ENCODE measurements around the gene B3GNT8.
"Not testable (repeated sequence)": the region's sequence is repeated elsewhere in the genome, so short reads cannot be mapped to it uniquely, and the experiment has no call there.

B3GNT8 gene, protein sequence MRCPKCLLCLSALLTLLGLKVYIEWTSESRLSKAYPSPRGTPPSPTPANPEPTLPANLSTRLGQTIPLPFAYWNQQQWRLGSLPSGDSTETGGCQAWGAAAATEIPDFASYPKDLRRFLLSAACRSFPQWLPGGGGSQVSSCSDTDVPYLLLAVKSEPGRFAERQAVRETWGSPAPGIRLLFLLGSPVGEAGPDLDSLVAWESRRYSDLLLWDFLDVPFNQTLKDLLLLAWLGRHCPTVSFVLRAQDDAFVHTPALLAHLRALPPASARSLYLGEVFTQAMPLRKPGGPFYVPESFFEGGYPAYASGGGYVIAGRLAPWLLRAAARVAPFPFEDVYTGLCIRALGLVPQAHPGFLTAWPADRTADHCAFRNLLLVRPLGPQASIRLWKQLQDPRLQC

GRCh38 chr19:41426952-41427646, at the start of gene B3GNT8:
B3GNT8 (minus strand) TSS chr19:41427374; CDS start chr19:41426778, 596 bp downstream.
- DNase-seq = no peak

GRCh38 chr19:41476583-41476982, 49.4 kb upstream of the B3GNT8 start:
- no peak for DNase-seq

DNA sequence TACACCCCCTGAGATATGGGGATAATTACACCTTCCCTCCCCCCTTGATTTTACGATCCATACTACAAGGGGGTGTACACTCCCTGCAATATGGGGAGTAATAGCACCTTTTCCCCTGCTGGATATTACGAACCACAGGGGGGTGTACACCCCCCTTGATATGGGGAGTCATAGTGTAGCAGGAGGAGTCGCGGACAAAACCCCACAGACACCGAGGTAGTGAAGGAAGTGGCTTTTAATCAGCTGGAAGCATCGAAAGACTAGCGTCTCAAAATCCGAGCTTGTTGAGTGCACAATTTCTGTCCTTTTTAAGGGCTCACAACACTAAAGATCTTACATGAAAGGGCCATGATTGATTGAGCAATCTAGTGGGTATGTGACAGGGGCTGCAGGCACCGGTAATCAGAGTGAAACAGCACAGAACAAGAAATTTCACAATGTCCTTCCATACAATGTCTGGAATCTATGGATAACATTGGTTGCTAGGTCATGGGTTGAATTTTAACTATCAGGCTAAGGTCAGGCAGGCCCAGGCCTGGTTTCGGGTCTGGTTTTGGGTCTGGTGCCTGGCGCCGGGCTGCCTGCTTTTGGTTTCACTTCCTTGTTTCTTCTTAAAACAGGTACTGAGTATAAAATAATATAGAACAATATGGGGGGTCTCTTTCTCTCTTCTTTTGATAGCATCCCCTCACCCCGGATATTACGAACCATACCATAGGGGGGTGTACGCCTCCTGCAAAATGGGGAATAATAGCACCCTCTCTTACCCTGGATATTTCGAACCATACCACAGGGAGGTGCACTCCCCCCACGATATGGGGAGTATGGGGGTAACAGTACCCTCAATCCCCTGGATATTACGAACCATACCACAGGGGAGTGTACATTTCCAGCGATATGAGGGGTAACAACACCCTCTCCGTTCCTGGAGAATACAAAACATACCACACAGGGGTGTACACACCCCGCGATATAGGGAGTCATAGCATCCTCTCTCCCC, 36.4 kb upstream of the B3GNT8 start:
- DNase-seq = not testable (repeated sequence)

DNA sequence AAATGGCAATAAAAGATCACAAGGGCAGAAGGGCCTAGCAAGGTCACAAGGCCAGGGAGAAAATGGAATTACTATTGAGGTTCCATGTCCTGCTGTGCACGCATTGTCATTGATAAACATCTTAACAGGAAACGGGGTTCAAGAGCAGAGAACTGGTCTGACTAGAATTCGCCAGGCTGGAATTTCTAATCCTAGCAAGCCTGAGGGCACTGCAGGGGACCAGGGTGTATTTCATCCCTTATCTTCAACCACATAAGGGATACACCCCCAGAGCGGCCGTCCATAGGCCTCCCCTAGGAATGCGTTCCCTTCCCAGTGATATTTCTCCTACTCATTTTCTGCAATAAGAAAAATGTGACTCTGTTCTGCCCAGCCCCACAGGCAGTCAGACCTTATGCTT, 35.3 kb upstream of the B3GNT8 start:
- no peak for DNase-seq

GRCh38 chr19:41457241-41457640, 30.1 kb upstream of the B3GNT8 start:
- no peak for DNase-seq

DNA sequence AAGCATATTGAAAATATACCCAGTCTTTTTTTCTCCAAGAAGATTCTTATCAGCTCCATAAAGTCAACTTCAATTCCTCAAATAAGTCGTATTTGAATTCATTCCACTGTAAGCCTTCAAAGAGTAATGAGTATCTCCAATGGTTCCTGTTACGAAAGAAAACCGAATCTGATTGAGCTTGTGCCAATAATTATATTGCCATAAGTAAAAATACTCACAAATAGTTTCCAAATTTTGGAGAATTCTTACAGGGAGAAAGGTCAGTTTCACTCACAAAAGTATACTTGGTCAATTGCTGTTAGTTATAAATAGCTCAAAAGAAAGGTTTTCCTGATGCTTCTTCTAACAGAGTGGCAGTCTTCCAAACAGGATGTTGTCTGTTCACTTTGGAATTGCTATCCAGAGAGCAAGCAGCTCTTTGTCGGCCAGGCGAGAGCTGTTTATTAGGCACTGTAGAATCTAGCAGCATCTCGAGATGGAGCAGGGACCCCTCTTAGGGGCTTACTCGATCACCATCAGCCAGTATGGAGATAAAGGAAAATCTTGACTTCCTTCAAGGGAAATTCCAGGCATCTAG, 29.3 kb upstream of the B3GNT8 start:
- DNase-seq = no peak

DNA sequence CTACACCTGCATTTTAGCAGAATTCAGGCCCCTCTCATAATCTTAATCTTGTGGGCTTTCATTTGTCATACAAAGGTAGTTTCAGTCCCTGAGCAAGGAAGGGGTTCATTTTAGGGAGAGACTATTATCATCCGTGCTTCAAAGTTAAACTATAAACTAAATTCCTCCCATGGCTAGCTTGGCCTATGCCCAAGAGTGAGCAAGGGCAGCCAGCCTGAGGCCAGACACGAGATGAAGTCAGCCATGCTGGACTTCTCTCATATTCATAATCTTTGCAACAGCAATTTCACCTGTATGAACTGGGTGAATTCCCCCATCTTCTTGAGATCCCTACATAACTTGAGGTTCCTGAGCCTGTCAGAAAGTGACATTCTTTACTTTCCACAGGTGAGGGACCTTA, 28.8 kb upstream of the B3GNT8 start:
- no peak for DNase-seq

- DNase-seq = no peak
These were observed 25.6 kb upstream of the B3GNT8 start for GRCh38 chr19:41452584-41453275.

DNA sequence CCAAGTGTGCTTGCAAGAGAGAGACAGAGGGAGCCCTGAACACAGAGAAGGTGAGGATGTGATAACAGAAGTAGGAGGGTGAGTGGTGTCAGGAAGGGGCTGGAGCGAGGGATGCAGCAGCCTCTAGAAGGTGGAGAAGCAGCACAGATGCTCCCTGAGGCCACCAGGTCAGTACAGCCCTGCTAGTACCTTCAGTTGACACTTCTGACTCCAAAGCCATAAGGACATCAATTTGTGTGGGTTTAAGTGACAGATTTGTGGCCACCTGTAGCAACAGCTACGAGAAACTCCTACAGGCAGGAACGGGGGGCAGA, 22.6 kb upstream of the B3GNT8 start:
- no peak for DNase-seq

DNA sequence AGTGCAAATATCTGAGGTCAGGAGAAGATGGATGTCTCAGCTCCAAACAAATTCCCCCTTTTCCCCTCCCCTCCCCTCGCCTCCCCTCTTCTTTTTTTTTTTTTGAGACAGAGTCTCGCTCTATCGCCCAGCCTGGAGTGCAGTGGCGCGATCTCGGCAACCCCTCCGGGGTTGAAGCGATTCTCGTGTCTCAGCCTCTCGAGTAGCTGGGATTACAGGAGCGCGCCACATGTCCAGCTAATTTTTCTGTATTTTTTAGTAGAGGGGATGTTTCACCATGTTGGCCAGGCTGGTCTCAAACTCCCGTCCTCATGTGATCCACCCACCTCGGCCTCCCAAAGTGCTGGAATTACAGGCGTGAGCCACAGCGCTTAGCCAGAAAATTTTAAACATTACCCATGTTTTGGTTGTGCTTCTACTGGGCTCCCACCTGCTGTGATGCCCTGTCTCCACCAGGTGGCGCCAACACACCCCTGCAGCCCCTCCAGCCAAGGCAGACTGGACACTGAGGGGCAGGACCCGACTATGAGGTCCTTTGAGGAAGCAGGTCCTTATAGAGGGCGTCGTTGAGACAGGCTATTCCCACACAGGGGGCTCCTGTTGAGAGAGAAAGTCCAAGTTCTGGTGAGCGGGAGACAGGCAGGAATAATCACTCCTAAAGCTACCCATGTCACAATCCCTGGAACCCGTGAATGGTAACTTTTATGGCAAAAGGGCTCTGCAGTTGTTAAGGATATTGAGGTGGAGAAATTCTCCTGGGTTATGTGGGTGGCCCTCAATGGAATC, 22.1 kb upstream of the B3GNT8 start:
- no peak for DNase-seq

DNA sequence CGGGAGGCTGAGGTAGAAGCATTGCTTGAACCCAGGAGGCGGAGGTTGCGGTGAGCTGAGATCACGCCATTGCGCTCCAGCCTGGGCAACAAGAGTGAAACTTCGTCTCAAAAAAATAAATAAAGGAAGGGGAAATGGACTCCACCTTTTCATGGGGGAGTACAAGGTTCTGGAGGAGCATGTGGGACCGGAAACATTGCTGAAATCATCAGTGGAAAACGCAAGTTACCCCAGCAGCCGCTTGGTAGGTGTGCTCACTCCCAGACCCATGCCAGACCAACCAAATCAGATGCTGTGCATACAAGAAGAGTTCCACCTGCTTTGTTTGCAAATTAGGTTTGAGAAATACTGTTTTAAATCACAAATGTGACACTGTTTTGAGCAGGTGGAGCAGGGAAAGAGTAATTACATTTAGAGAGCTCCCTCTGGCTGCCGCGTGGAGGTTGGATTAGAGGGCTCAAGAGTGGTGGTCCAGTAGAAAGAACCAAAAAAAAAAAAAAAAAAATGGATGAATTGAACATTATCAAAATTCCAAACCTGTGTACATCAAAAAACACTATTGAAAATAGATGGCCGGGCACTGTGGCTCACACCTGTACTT, 20.7 kb upstream of the B3GNT8 start:
- no peak for DNase-seq

DNA sequence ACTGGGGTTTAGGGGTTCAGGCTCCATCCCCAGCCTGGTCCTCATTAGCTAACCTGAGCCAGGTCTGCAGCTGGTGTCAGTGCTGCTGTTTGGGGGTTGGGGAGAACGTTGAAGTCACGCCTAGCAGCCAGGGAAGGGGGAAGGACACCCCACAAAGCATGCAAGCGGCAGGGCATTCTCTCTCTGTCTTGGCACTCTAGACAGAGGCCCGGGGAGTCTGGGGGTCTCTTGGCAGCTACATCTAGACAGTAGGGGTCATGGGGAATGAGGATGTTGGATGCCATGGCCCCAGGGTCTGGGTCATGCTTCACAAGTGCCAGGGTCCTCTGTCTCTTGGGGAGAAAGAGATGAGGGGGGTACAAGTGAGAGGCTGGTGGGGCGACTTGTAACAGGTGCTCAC, 18.4 kb upstream of the B3GNT8 start:
- no peak for DNase-seq

DNA sequence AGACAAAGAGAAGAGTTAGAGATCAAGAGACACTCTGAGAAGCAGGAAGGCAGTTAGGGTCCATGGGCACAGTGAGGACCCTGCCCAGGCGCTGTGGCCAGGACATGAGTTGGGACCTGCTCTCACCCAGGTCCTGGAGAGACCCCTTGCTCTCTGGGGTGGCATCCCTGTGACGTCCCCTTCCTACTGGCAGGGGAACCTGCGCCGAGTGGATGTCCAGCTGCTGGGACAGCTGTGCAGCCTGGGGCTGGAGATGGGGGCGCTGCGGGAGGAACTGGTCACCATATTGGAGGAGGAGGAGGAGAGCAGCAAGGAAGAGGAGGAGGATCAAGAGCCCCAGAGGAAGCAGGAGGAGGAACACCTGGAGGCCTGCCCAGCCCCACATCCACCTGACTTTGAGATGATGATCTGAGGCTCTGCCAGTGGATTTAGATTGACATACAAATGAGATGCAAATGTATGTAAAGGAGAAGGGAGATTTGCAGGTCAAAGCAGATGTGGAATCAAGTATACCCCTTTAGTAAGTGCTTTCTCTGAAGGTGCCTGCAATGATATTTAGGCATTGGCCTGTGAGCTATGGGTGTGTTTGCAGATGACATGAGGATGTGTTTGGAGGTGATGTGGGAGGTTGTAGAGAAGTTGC, 16.8 kb upstream of the B3GNT8 start:
- DNase-seq = no peak

DNA sequence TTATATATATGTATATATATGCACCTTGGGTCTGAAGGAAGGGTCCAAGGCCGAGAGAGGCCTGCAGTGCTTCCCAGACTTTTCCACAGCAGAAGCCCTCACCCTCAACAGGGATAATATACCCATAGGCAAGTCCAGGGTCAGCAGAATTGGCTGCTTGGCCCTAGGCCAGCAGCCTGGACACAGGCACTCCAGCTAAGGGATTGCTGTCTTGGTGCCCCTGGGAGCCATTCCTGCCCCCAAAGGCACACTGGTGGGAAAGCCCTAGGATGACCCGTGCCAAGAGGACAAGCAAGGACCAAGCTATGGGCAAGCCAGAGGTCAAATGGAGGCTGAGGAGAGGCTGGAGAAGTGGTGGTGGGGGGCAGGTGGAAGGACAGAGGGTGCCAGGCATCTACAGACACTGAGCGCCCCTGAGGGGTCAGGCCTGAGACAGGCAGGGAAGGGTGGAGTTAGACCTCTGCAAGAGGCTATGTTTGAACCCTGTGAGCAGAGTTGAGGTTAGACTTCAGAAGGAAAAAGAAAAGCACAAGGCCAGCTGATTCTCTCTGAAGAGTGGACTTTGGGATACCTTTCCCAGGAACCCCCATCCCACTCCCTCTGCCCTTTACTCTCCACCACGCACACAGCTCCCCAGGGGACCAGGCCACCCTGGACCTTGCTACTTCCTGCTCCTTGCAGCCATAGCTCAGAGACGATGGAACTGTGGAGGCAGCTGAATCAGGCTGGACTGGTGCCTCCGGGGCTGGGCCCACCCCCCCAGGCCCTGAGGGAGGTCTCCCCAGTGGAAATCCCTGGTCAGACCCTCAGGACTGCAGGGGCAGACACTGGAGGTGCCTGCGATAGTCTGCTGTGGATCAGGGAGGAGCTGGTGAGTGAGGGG, 15.5 kb upstream of the B3GNT8 start, which contains the start of gene ERICH4:
TSS of gene ERICH4 (plus strand) at position 684 of the 883 bp plus-strand sequence. CDS start at position 698, 14 bp downstream.
- no peak for DNase-seq

DNA sequence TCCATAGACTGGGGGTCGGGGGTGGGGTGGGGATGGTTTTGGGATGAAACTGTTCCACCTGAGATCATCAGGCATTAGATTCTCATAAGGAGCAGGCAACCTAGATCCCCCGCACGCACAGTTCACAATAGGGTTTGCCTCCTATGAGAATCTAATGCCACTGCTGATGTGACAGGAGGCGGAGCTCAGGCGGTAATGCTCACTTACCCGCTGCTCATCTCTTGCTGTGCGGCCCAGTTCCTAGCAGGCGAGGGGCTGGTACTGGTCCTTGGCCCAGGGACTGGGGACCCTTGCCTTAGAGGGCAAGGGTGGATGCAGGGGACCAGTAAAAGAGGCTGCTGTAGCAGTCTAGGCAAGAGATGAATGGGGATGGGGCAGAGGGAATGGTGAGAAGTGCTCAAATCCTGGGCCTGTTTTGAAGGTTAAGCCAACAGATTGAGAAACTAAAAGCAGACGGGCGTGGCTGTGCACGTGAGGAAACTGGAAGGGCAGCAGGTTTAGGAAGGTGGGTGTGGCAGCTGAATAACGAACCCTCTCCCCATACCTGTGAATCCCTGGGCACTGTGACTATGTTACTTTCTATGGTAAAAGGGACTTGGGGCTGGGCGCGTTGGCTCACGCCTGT, 14.3 kb upstream of the B3GNT8 start:
- no peak for DNase-seq

DNA sequence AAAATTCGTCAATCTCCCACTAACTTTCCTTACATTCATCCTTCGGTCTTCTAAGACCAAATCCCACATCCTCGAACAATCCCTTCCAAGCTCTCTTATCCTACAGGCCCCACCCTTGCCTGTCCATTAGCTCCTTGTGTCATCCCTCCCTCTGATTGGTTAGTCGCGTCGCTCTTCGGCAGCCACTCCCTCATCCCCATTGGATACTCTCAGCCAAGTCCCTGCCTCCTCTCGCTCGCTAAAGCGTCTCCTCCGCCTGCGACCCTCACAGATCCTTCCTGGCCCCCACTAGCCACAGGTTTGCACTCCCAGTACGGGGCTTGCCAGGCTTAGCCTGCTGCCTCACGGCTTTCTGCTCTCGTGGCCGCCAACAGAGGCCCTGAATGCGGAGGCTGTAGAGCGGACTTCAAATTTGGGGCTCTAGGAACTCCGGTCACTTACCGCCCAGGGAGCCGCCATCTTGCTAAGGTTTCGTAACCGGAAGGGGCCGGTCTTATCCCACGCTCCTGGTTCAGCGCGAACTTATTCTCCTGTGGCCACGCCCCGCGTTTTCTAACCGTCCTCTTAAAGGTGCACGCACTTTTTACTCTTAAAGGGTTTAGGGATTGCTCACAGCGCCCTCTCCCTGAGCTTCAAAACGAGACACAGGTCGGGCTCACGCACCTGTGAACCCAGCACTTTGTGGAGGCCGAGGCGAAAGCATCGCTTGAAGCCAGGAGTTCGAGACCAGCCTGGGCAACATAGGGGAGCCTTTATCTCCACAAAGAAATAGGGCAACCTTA, 12.5 kb upstream of the B3GNT8 start, which contains the start of gene DMAC2:
TSS of gene DMAC2 (minus strand) at position 472 of the 782 bp plus-strand sequence. CDS start at position 459, 13 bp downstream.
- DNase-seq = peak; percentile 75

DNA sequence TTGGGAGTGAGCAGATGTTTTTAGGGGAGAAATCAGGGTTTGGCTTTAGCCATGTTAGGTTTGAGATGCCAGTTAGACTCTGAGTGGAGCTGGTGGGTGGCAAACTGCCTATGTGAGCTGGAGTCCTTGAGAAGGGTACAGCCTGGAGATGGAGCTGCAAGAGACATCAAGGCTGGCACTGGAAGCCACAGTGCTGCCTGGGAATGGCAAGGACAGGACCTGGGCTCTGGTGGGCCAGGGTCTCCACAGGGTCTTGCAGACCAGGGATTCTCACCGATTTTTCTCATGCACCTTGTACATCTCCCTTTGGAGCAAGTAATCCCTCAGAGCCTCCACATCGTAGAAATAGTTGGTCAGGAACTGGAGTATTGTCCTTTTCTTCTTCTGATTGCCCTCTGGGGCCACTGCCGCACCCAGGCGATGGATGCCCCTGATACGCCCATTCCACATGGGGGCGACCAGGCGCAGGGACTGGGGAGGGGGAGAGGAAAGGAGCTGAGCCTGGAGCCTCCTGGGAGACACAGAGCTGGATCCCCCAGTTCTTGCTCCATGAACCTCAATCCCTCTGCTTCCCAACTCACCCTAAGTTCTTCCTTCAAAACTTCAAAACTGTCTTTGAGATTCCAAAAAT, 10.9 kb upstream of the B3GNT8 start:
- DNase-seq = no peak

GRCh38 chr19:41436674-41436951, 9.4 kb upstream of the B3GNT8 start:
- DNase-seq = no peak
